Kidney (tissue), 14 donors: ENCODE data around the gene CALN1. TPM values are rescaled to one million over a fixed set of nuclear protein-coding genes. Genes with fewer than 3 reads are reported as not detected.
A peak's percentile ranks its signal among the peaks of the same experiment; 100 is the strongest.

Experiments
- DNase-seq, 5 donors: peaks; one replicate each; pipeline ENCODE4 v3.0.0-alpha.2; 2013 to 2020
- FAIRE-seq: peaks from 2 replicates; lab custom pipeline; 2012; peaks lifted over from hg19 to GRCh38; lab: Jason Lieb, UNC
- H3K27ac ChIP-seq, 2 donors: one replicate each; pipeline ENCODE4 v1.7.0; 2013; ENCODE audit warnings: low read depth in 2 of 2, low read length in 2 of 2, inconsistent platforms in 1 of 2
- H3K27me3 ChIP-seq: one replicate; pipeline ENCODE4 v1.7.1; 2013; ENCODE audit warnings: low read length, inconsistent platforms; ENCODE audit not compliant: control insufficient read depth, insufficient read depth
- H3K36me3 ChIP-seq, 3 donors: one replicate each; pipeline versions ENCODE4 v1.7.0 to v1.7.1; 2013; ENCODE audit warnings: low read length in 3 of 3, control low read depth in 1 of 3, inconsistent platforms in 1 of 3; ENCODE audit not compliant: insufficient read depth in 3 of 3, control insufficient read depth in 2 of 3
- H3K4me1 ChIP-seq, 3 donors: one replicate each; pipeline versions ENCODE4 v1.7.0 to v1.7.1; 2013; ENCODE audit warnings: low read length in 3 of 3, inconsistent platforms in 1 of 3, low read depth in 1 of 3; ENCODE audit not compliant: control insufficient read depth in 2 of 3, insufficient read depth in 2 of 3
- H3K4me3 ChIP-seq, 3 donors: one replicate each; pipeline versions ENCODE4 v1.7.0 to v1.8.1; 2013; ENCODE audit warnings: low read length in 3 of 3, control low read depth in 1 of 3, inconsistent platforms in 1 of 3
- H3K9ac ChIP-seq, 3 donors: one replicate each; pipeline versions ENCODE4 v1.7.0 to v1.7.1; 2013; ENCODE audit warnings: low read length in 3 of 3, control low read depth in 1 of 3, inconsistent platforms in 1 of 3
- H3K9me3 ChIP-seq, 3 donors: one replicate each; pipeline versions ENCODE4 v1.7.0 to v1.7.1; 2013; ENCODE audit warnings: low read length in 3 of 3, control low read depth in 1 of 3, inconsistent platforms in 1 of 3; ENCODE audit not compliant: control insufficient read depth in 2 of 3, insufficient read depth in 1 of 3
- CTCF ChIP-seq: IDR thresholded peaks from 3 replicates; pipeline ENCODE4 v1.5.1; 2012; ENCODE audit warnings: mild to moderate bottlenecking, moderate library complexity, borderline replicate concordance; ENCODE audit not compliant: insufficient read depth; ENCODE audit errors: extremely low read depth
- intact Hi-C: fragments of 100-400 bp; cut with DNase I; formaldehyde crosslinking; loops from one replicate; pipeline ENCODE4 v1.11.1; 2022
- polyA plus RNA-seq: library from polyadenylated mRNA; stranded (reverse); fragments of 350-450 nt; fragmentation: Illumina TruSeq; extraction: RNeasy Lipid Tissue Mini Kit (QIAGEN cat#74804); gene quantifications from one replicate; pipeline ENCODE4 v1.2.3, GENCODE V29; 2014; ENCODE audit warnings: low read depth, low replicate concordance; ENCODE audit not compliant: insufficient read depth
- total RNA-seq: library from RNA; stranded (reverse); fragmentation: NEBNext Ultra II Directional; extraction: Animal tissue kit (Norgen Biotek cat#: 25700); gene quantifications from one replicate; pipeline ENCODE4 v1.2.1, GENCODE V29; 2021
- donor health status: control.
- donor health status: control.
- donor health status: control.
- donor health status: control.
- donor health status: control.
- donor health status: DM: yes; HTN: yes; CAD: no.
- donor health status: Normal renal cell carcinoma (clear cell type).

CALN1 gene
- total and polyA plus RNA-seq, 2 donors from 2014 or later: not detected

DNA sequence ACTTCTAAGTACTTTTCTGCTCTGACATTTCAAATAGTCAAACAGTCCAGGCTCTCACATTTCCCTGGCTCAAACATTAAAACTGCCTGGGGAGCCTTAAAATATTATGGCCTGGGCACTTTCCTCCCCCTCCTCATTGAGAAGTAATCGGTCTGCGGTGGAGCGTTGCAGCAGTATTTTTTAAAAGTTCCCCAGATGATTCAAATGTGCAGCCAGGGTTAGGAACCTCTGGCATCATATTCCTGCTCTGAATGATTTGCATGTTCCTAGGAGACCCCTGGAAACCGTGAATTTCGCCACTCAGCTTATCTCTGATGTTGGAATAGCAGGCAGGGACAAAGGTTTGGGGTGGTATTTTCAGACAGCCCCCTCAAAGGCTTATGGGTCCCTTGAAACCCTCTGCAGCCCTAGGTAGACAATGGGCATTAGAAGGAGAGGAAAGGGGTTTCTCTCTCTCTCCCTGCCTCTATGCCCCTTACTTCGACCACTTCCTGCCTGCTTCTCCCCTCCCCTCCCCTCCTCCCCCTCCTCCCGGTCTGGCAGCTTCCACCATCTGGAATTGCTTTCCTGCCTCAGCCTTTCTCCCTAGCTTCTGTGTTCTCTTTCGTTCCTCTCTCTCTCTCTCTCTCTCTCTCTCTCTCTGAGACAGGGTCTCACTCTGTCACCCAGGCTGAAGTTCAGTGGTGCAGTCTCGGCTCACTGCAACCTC, 658.0 kb downstream of the CALN1 start:
- H3K27me3 ChIP-seq: no peaks in the 10 kb centered on the region
- FAIRE-seq: no peak
- TF ChIP-seq CTCF: no peak
- intact Hi-C loops: no loop called here
- H3K4me3 ChIP-seq: no peak overlapping the region
- no peaks in the 10 kb centered on the region for H3K36me3 ChIP-seq
- H3K9ac ChIP-seq: no peak overlapping the region
- no peaks in the 10 kb centered on the region for H3K4me1 ChIP-seq
- H3K27ac ChIP-seq: no peak overlapping the region
- DNase-seq: peak in 3 of 5 donors; percentile 48 to 63 (median 54)
- H3K9me3 ChIP-seq: peaks cover 0 to 2% (median 0%) of the 10 kb centered on the region in 3 donors

GRCh38 chr7:71753236-71753635, 658.9 kb downstream of the CALN1 start:
- TF ChIP-seq CTCF: no peak
- Histone ChIP-seq H3K27ac (no peak overlapping the region), H3K36me3 (no peaks in the 10 kb centered on the region), H3K9ac (no peak overlapping the region), H3K9me3 (peaks cover 0 to 5% (median 0%) of the 10 kb centered on the region in 3 donors), H3K4me3 (no peak overlapping the region), H3K27me3 (no peaks in the 10 kb centered on the region), H3K4me1 (no peaks in the 10 kb centered on the region)
- DNase-seq: no peak
- intact Hi-C loops: no loop called here
- FAIRE-seq: no peak

DNA sequence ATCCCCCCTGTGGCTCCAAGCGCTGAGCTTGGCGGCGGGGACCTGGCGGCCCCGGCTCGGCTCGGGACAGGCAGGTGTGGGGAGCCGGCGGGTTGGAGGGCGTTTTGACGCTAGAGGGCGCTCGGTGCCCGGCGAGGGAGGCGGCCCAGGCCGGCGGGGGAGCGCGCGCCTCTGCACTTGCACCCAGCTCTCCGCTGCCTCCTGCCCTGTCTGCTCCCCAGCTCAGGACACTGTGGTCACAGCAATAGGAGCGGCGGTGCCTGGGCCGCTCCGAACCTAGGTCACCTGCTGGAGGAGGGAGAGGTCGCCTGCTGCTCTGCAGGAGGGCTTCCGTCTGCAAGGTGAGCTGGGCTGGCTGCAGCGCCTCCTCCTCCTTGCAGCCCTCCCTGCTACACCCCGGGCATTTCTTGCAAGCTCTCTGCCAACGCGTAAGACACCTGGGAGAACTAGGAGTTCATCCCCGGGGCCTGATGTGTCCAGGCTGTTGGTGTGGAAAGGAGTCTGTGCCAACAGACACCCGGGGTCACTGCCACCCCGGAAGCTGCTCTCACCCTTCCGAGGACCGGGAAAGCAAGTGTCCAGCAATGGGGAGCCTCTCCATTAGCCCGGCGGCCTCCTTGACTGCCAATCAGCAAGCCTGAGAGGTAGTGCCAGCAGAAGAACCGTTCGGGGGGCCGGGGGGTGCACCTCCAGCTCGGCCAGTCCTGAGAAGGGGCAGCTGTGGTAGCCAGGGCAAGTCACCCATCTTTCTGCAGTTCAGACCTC, 659.8 kb downstream of the CALN1 start:
- H3K4me3 ChIP-seq: no peak overlapping the region
- intact Hi-C loops: no loop called here
- no peak for FAIRE-seq

More for the DNA sequence above, 659.8 kb downstream of the CALN1 start:
- H3K4me1 ChIP-seq: no peaks in the 10 kb centered on the region
- no peaks in the 10 kb centered on the region for H3K27me3 ChIP-seq
- H3K9me3 ChIP-seq: peaks cover 0 to 5% (median 0%) of the 10 kb centered on the region in 3 donors
- TF ChIP-seq CTCF: peak; percentile 43
- no peak overlapping the region for H3K9ac ChIP-seq
- H3K36me3 ChIP-seq: no peaks in the 10 kb centered on the region
- H3K27ac ChIP-seq: no peak overlapping the region
- DNase-seq: peak; percentile 64 to 78 (median 69)
